ENCODE results near the gene VAV3.

GRCh38 chr1:107912656-107913055 lies 52.3 kb downstream of the VAV3 start:
- TF ChIP-seq SMC3 (IDR thresholded peaks at IDR 0.05; ENCODE audit: low read depth, low read length) (no peak), ELF1 (IDR thresholded peaks at IDR 0.05) (no peak), CTCF (IDR thresholded peaks at IDR 0.05) (no peak), GABPA (IDR thresholded peaks at IDR 0.05; ENCODE audit: low read depth) (no peak), NFIC (IDR thresholded peaks at IDR 0.05; ENCODE audit: borderline replicate concordance) (no peak), MEF2A (IDR thresholded peaks at IDR 0.05; ENCODE audit: borderline replicate concordance, low read depth) (no peak), FOXJ3 (CRISPR knock-in tag; IDR thresholded peaks at IDR 0.05) (no peak)
